IMR-90 (cell line): ENCODE measurements around the gene TCF12. TPM values are rescaled to one million over a fixed set of nuclear protein-coding genes. Genes with fewer than 3 reads are reported as not detected.

Experiments used
- ATAC-seq: fragments of 200-7000 bp; cut with Tn5 transposase; 2 replicates; pipeline ENCODE4 v1.9.1; 2020; ENCODE audit warnings: low read depth, mild to moderate bottlenecking, moderate library complexity
- BruUV-seq: library from RNA; stranded (reverse); fragments of 400-500 nt; replicated peaks from 2 replicates; lab custom pipeline; 2021; lab: Mats Ljungman, UMichigan
- CTCF ChIA-PET: fragments of 300-600 bp; formaldehyde crosslinking; extraction: SDS; loops from one replicate; lab custom pipeline; 2021; ENCODE audit warnings: antibody characterized with exemption; lab: Yijun Ruan, JAX
- POLR2A ChIA-PET: fragments of 300-600 bp; sonication (Branson Sonifier 250); formaldehyde crosslinking; loops from one replicate; lab custom pipeline; 2022; ENCODE audit warnings: antibody characterized with exemption; ENCODE audit not compliant: unreplicated experiment; lab: Charles Lee
- DNase-seq: peaks from one replicate; pipeline ENCODE4 v3.0.0; 2013
- H2AFZ ChIP-seq: replicated peaks from 2 replicates; pipeline ENCODE3; 2013; ENCODE audit warnings: low read length, mild to moderate bottlenecking; ENCODE audit not compliant: poor library complexity
- H2AK5ac ChIP-seq: 2 replicates; pipeline ENCODE4 v1.6.1; 2013; ENCODE audit warnings: low read depth, low read length, inconsistent platforms
- H2AK9ac ChIP-seq: replicated peaks from 2 replicates; pipeline ENCODE3; 2013; ENCODE audit warnings: mild to moderate bottlenecking, low read depth, low read length, moderate library complexity; ENCODE audit not compliant: poor library complexity
- H2BK120ac ChIP-seq: 2 replicates; pipeline ENCODE4 v1.6.1; 2013; ENCODE audit warnings: low read depth, low read length, inconsistent platforms
- H2BK15ac ChIP-seq: 3 replicates; pipeline ENCODE4 v1.6.1; 2013; ENCODE audit warnings: low read depth, low read length, inconsistent platforms
- H2BK20ac ChIP-seq: 2 replicates; pipeline ENCODE4 v1.6.1; 2013; ENCODE audit warnings: low read depth, mild to moderate bottlenecking, inconsistent platforms, low read length, moderate library complexity
- H2BK5ac ChIP-seq: 2 replicates; pipeline ENCODE4 v1.6.1; 2013; ENCODE audit warnings: mild to moderate bottlenecking, low read depth, low read length, inconsistent platforms; ENCODE audit not compliant: poor library complexity, severe bottlenecking
- H3K14ac ChIP-seq: replicated peaks from 2 replicates; pipeline ENCODE4 v1.6.1; 2013; ENCODE audit warnings: low read depth, low read length, inconsistent platforms
- H3K18ac ChIP-seq: 2 replicates; pipeline ENCODE4 v1.6.1; 2013; ENCODE audit warnings: low read depth, low read length, control low read depth
- H3K23ac ChIP-seq: 2 replicates; pipeline ENCODE4 v1.6.1; 2013; ENCODE audit warnings: low read depth, low read length, inconsistent platforms
- H3K27ac ChIP-seq: 2 replicates; pipeline ENCODE4 v1.5.1; 2013; ENCODE audit warnings: mild to moderate bottlenecking, control low read depth, low read length; ENCODE audit not compliant: insufficient read depth
- H3K27me3 ChIP-seq: 2 replicates; pipeline ENCODE4 v1.6.1; 2013; ENCODE audit warnings: low read length; ENCODE audit not compliant: control insufficient read depth, insufficient read depth
- H3K36me3 ChIP-seq: 2 replicates; pipeline ENCODE4 v1.6.1; 2013; ENCODE audit warnings: low read length, mixed read lengths; ENCODE audit not compliant: control insufficient read depth, insufficient read depth
- H3K4ac ChIP-seq: 2 replicates; pipeline ENCODE4 v1.6.1; 2013; ENCODE audit warnings: low read depth, low read length, inconsistent platforms
- H3K4me1 ChIP-seq: 2 replicates; pipeline ENCODE4 v1.6.1; 2013; ENCODE audit warnings: low read length, mixed read lengths; ENCODE audit not compliant: control insufficient read depth, insufficient read depth
- H3K4me2 ChIP-seq: 2 replicates; pipeline ENCODE4 v1.6.1; 2013; ENCODE audit warnings: low read depth, mild to moderate bottlenecking, control low read depth, low read length, moderate library complexity
- H3K4me3 ChIP-seq: 2 replicates; pipeline ENCODE4 v1.5.1; 2013; ENCODE audit warnings: low read depth, mild to moderate bottlenecking, control low read depth, low read length, moderate library complexity; ENCODE audit not compliant: insufficient read depth
- H3K56ac ChIP-seq: 2 replicates; pipeline ENCODE4 v1.6.1; 2013; ENCODE audit warnings: low read length, inconsistent platforms; ENCODE audit not compliant: insufficient read depth; ENCODE audit errors: extremely low read depth
- H3K79me1 ChIP-seq, 2 experiments: 2 replicates each; pipeline ENCODE4 v1.6.1; 2013; ENCODE audit warnings: low read length in 2 of 2, inconsistent platforms in 1 of 2, low read depth in 1 of 2
- H3K9ac ChIP-seq: 2 replicates; pipeline ENCODE4 v1.6.1; 2013; ENCODE audit warnings: low read depth, low read length, control low read depth
- H3K9me1 ChIP-seq: 2 replicates; pipeline ENCODE4 v1.6.1; 2013; ENCODE audit warnings: low read length, inconsistent platforms; ENCODE audit not compliant: insufficient read depth
- H3K9me3 ChIP-seq: 2 replicates; pipeline ENCODE4 v1.6.1; 2013; ENCODE audit warnings: low read length; ENCODE audit not compliant: control insufficient read depth, insufficient read depth
- H4K20me1 ChIP-seq: 2 replicates; pipeline ENCODE4 v1.6.1; 2013; ENCODE audit warnings: low read length, inconsistent platforms; ENCODE audit not compliant: insufficient read depth
- H4K5ac ChIP-seq: 2 replicates; pipeline ENCODE4 v1.6.1; 2013; ENCODE audit warnings: mild to moderate bottlenecking, low read depth, low read length, control low read depth
- H4K8ac ChIP-seq, 2 experiments: 2 replicates each; pipeline ENCODE4 v1.6.1; 2013; ENCODE audit warnings: low read depth in 2 of 2, low read length in 2 of 2, control low read depth in 1 of 2, inconsistent platforms in 1 of 2
- H4K91ac ChIP-seq: 2 replicates; pipeline ENCODE4 v1.6.1; 2013; ENCODE audit warnings: low read depth, low read length, inconsistent platforms; ENCODE audit not compliant: insufficient read depth
- BHLHE40 ChIP-seq: fragments of 150-350 bp; IDR thresholded peaks from 2 replicates; pipeline ENCODE4 v1.6.1; 2016; ENCODE audit warnings: mild to moderate bottlenecking, low read depth, low read length
- CEBPB ChIP-seq: IDR thresholded peaks from 2 replicates; pipeline ENCODE4 v1.6.1; 2012; ENCODE audit warnings: low read depth, low read length, improper control_type of control experiment
- CHD1 ChIP-seq: IDR thresholded peaks from 2 replicates; pipeline ENCODE4 v1.6.1; 2012; ENCODE audit warnings: low read depth, low read length, improper control_type of control experiment
- CTCF ChIP-seq: conservative IDR thresholded peaks from 2 replicates; pipeline ENCODE4 v1.5.1; 2012; ENCODE audit warnings: mild to moderate bottlenecking, low read depth, low read length, improper control_type of control experiment
- ELK1 ChIP-seq: fragments of 150-350 bp; IDR thresholded peaks from 2 replicates; pipeline ENCODE4 v1.6.1; 2016; ENCODE audit warnings: low read depth, mild to moderate bottlenecking, low read length, moderate library complexity, borderline replicate concordance
- FOS ChIP-seq: fragments of 150-350 bp; IDR thresholded peaks from 2 replicates; pipeline ENCODE4 v1.6.1; 2016; ENCODE audit warnings: low read depth, low read length
- MAFK ChIP-seq: IDR thresholded peaks from 2 replicates; pipeline ENCODE4 v1.6.1; 2012; ENCODE audit warnings: low read depth, low read length, improper control_type of control experiment
- MAZ ChIP-seq: IDR thresholded peaks from 2 replicates; pipeline ENCODE4 v1.6.1; 2012; ENCODE audit warnings: low read depth, mild to moderate bottlenecking, low read length, improper control_type of control experiment, moderate library complexity, borderline replicate concordance
- MXI1 ChIP-seq: IDR thresholded peaks from 2 replicates; pipeline ENCODE4 v1.6.1; 2012; ENCODE audit warnings: low read depth, mild to moderate bottlenecking, low read length, moderate library complexity, borderline replicate concordance
- NFE2L2 ChIP-seq: fragments of 150-350 bp; IDR thresholded peaks from 2 replicates; pipeline ENCODE4 v1.6.1; 2016; ENCODE audit warnings: low read depth, mild to moderate bottlenecking, low read length
- POLR2A ChIP-seq: IDR thresholded peaks from 2 replicates; pipeline ENCODE4 v1.6.1; 2012; ENCODE audit warnings: mild to moderate bottlenecking, low read depth, low read length
- RAD21 ChIP-seq: IDR thresholded peaks from 2 replicates; pipeline ENCODE4 v1.6.1; 2012; ENCODE audit warnings: low read length, improper control_type of control experiment
- RCOR1 ChIP-seq: IDR thresholded peaks from 2 replicates; pipeline ENCODE4 v1.6.1; 2012; ENCODE audit warnings: mild to moderate bottlenecking, low read length, improper control_type of control experiment; ENCODE audit not compliant: insufficient replicate concordance
- RFX5 ChIP-seq: IDR thresholded peaks from 2 replicates; pipeline ENCODE4 v1.8.0; 2012; ENCODE audit warnings: low read depth, mild to moderate bottlenecking, low read length, moderate library complexity
- SMC3 ChIP-seq: fragments of 150-350 bp; IDR thresholded peaks from 2 replicates; pipeline ENCODE4 v1.6.1; 2016; ENCODE audit warnings: low read depth, mild to moderate bottlenecking, antibody characterized with exemption, low read length, moderate library complexity
- USF2 ChIP-seq: fragments of 150-350 bp; IDR thresholded peaks from 2 replicates; pipeline ENCODE4 v1.6.1; 2017; ENCODE audit warnings: mild to moderate bottlenecking, antibody characterized with exemption, low read length, low read depth
- WGBS, 2 experiments: methylation state at CpG; one replicate each; pipeline versions ENCODE4 v1.1.5 to v1.1.7; 2013; ENCODE audit warnings: missing lambda C conversion rate in 2 of 2; ENCODE audit not compliant: insufficient read length in 1 of 2; ENCODE audit errors: extremely low coverage in 2 of 2; 5-methylcytosine and 5-hydroxymethylcytosine counted together
- dilution Hi-C: fragments of 300-500 bp; cut with HindIII; formaldehyde crosslinking; loops from one replicate; pipeline ENCODE4 v1.14.3; 2018; ENCODE audit warnings: low sequenced_read_pairs; ENCODE audit not compliant: unreplicated experiment
- in situ Hi-C: fragments of 300-500 bp; cut with MboI; formaldehyde crosslinking; loops from 3 replicates; pipeline ENCODE4 v1.14.3; 2019; ENCODE audit warnings: low sequenced_read_pairs, inconsistent platforms, mixed read lengths
- intact Hi-C: fragments of 100-400 bp; cut with micrococcal nuclease; formaldehyde crosslinking; loops from 2 replicates; pipeline ENCODE4 v1.10.0; 2022
- polyA plus RNA-seq, 3 experiments: library from polyadenylated mRNA; depleted of rRNA; stranded (reverse); fragments of >200 nt; gene quantifications; 2 replicates each; pipeline ENCODE4 v1.2.3, GENCODE V29; 2012; ENCODE audit warnings: low replicate concordance in 1 of 3
- total RNA-seq: library from RNA; depleted of rRNA; stranded (reverse); fragments of >200 nt; gene quantifications from 2 replicates; pipeline ENCODE4 v1.2.3, GENCODE V29; 2012

Gene TCF12
- total and polyA plus RNA-seq, 2 of the 4 experiments (the other 2 are of a cell fraction): 79.4 to 160 TPM

- H2BK120ac ChIP-seq: no peak overlapping the region
- DNase-seq (no peak), ATAC-seq (no peak)
- no CpG with 5 or more reads among the region's 36 CpGs for WGBS, 2 experiments
- intact Hi-C loops: no loop called here
- H3K27ac ChIP-seq: no peak overlapping the region
- BruUV-seq: no TSS peak
- H3K4me1 ChIP-seq: 0 out of 2 replicates have a peak, but pooled peaks cover 1% of the 10 kb centered on the region
- H3K18ac ChIP-seq: no peak overlapping the region
- ChIA-PET POLR2A (no interaction called here), CTCF (no interaction called here)
- H3K27me3 ChIP-seq: no peaks in the 10 kb centered on the region
- no peak overlapping the region for H2BK5ac ChIP-seq
- H2AK5ac ChIP-seq: no peak overlapping the region
- no peak overlapping the region for H4K5ac ChIP-seq
- H3K9me3 ChIP-seq: no peaks in the 10 kb centered on the region
- no peak overlapping the region for H3K4ac ChIP-seq
- H2AK9ac ChIP-seq: no peak overlapping the region
- H3K36me3 ChIP-seq: no peaks in the 10 kb centered on the region
- no peak overlapping the region for H2BK20ac ChIP-seq
- no peak overlapping the region for H4K91ac ChIP-seq
- no peak overlapping the region for H3K14ac ChIP-seq
- no peaks in the 10 kb centered on the region for H4K20me1 ChIP-seq
- dilution Hi-C loops: no loop called here
- peaks cover 5% of the 10 kb centered on the region; the same call in 1 of the 2 replicates for H3K9me1 ChIP-seq
- H4K8ac ChIP-seq: no peak overlapping the region
- H3K56ac ChIP-seq: no peak overlapping the region
- H3K4me2 ChIP-seq: no peak overlapping the region
- TF ChIP-seq POLR2A (no peak), MAFK (no peak), RFX5 (no peak), MXI1 (no peak), ELK1 (no peak), BHLHE40 (no peak), CEBPB (no peak), SMC3 (no peak), FOS (no peak), NFE2L2 (no peak), RCOR1 (no peak), CHD1 (no peak), CTCF (no peak), RAD21 (no peak), MAZ (no peak), USF2 (no peak)
- H3K9ac ChIP-seq: no peak overlapping the region
- H3K4me3 ChIP-seq: no peak overlapping the region
- no peak overlapping the region for H3K23ac ChIP-seq
- no peaks in the 10 kb centered on the region for H3K79me1 ChIP-seq
- in situ Hi-C loops: no loop called here
- H2BK15ac ChIP-seq: no peak overlapping the region
- H2AFZ ChIP-seq: no peak overlapping the region
These were observed 400.9 kb downstream of the TCF12 start for GRCh38 chr15:57319226-57319918.
